Measurements from ENCODE around the gene ALK.

ALK gene

GRCh38 chr2:29643196-29643595 lies 278.2 kb downstream of the ALK start:
- DNase-seq, result no peak

- no peak for DNase-seq
These were observed 281.0 kb downstream of the ALK start for GRCh38 chr2:29640360-29640759.

GRCh38 chr2:29638641-29639040 lies 282.7 kb downstream of the ALK start:
- no peak for DNase-seq

GRCh38 chr2:29634916-29635315 lies 286.5 kb downstream of the ALK start:
- no peak for DNase-seq

GRCh38 chr2:29632018-29632417 lies 289.4 kb downstream of the ALK start:
- no peak for DNase-seq

- DNase-seq, result no peak
These were observed 291.9 kb downstream of the ALK start for GRCh38 chr2:29629495-29629894.

- DNase-seq, result no peak
These were observed 292.5 kb downstream of the ALK start for GRCh38 chr2:29628862-29629261.

GRCh38 chr2:29628108-29628745 lies 293.2 kb downstream of the ALK start:
- DNase-seq, result no peak

GRCh38 chr2:29627279-29627711 lies 294.1 kb downstream of the ALK start:
- DNase-seq, result no peak

- DNase-seq, result no peak
These were observed 300.5 kb downstream of the ALK start for GRCh38 chr2:29620890-29621289.

GRCh38 chr2:29619689-29620088 lies 301.7 kb downstream of the ALK start:
- no peak for DNase-seq

GRCh38 chr2:29618024-29618423 lies 303.4 kb downstream of the ALK start:
- DNase-seq, result no peak

GRCh38 chr2:29617351-29617750 lies 304.0 kb downstream of the ALK start:
- DNase-seq, result no peak

- no peak for DNase-seq
These were observed 304.8 kb downstream of the ALK start for GRCh38 chr2:29616569-29616968.

- no peak for DNase-seq
These were observed 305.5 kb downstream of the ALK start for GRCh38 chr2:29615841-29616240.

GRCh38 chr2:29615183-29615582 lies 306.2 kb downstream of the ALK start:
- DNase-seq, result no peak

GRCh38 chr2:29614295-29614830 lies 307.0 kb downstream of the ALK start:
- DNase-seq, result no peak

- DNase-seq, result no peak
These were observed 307.6 kb downstream of the ALK start for GRCh38 chr2:29613792-29614266.

- DNase-seq, result no peak
These were observed 308.3 kb downstream of the ALK start for GRCh38 chr2:29613067-29613466.

- no peak for DNase-seq
These were observed 308.8 kb downstream of the ALK start for GRCh38 chr2:29612568-29612967.

GRCh38 chr2:29611850-29612249 lies 309.5 kb downstream of the ALK start:
- DNase-seq, result no peak

GRCh38 chr2:29611261-29611660 lies 310.1 kb downstream of the ALK start:
- no peak for DNase-seq

GRCh38 chr2:29610569-29610968 lies 310.8 kb downstream of the ALK start:
- no peak for DNase-seq

- DNase-seq, result peak; percentile 1
These were observed 314.4 kb downstream of the ALK start for GRCh38 chr2:29607038-29607420.

Measured in activated CD4-positive, alpha-beta T cell treated with anti-CD3 and anti-CD28 coated beads, Interleukin-10, Interleukin-2, amounts not matched to agents 100 ng/mL and 50 ng/mL, durations not matched to agents 16 hours and 8 hours (primary cell).